HepG2 (cell line): Measurements from ENCODE around the gene PCDH7.

Experiments used
- CHD2 ChIP-seq: IDR thresholded peaks from 2 replicates; pipeline ENCODE4 v1.6.1; 2011; ENCODE audit warnings: low read depth, low read length, improper control_type of control experiment
- HDAC1 ChIP-seq: sonication (generic); formaldehyde crosslinking; IDR thresholded peaks from 2 replicates; pipeline ENCODE4 v1.5.1; 2020; ENCODE audit warnings: mild to moderate bottlenecking, missing genetic modification reagents
- MAZ ChIP-seq, 2 experiments: sonication (generic) in 1 of 2; formaldehyde crosslinking in 1 of 2; IDR thresholded peaks; 2 replicates each; pipeline versions ENCODE4 v1.5.0 to v1.6.1; 2012 to 2020; ENCODE audit warnings: low read depth in 2 of 2, mild to moderate bottlenecking in 2 of 2, borderline replicate concordance in 1 of 2, improper control_type of control experiment in 1 of 2, low read length in 1 of 2, missing genetic modification reagents in 1 of 2, moderate library complexity in 1 of 2
- NFKB2 ChIP-seq: sonication (generic); formaldehyde crosslinking; IDR thresholded peaks from 2 replicates; pipeline ENCODE4 v1.4.0; 2020; ENCODE audit warnings: missing genetic modification reagents, borderline replicate concordance
- RAD21 ChIP-seq: fragments of 450-650 bp; formaldehyde crosslinking; IDR thresholded peaks from 2 replicates; pipeline ENCODE4 v1.5.0; 2020; ENCODE audit warnings: mild to moderate bottlenecking
- ZMYM4 ChIP-seq: sonication (generic); formaldehyde crosslinking; IDR thresholded peaks from 2 replicates; pipeline ENCODE4 v1.8.1; 2023; ENCODE audit warnings: mild to moderate bottlenecking, missing genetic modification reagents
- ZNF232 ChIP-seq: sonication (generic); formaldehyde crosslinking; IDR thresholded peaks from 2 replicates; pipeline ENCODE4 v1.4.0; 2020; ENCODE audit warnings: missing genetic modification reagents, borderline replicate concordance
- ZNF3 ChIP-seq: IDR thresholded peaks from 2 replicates; pipeline ENCODE4 v1.7.0; 2017; ENCODE audit warnings: inconsistent platforms
- TF ChIP-seq, protein P1 (sequence below): sonication (generic); formaldehyde crosslinking; IDR thresholded peaks from 2 replicates; pipeline ENCODE4 v1.5.0; 2020; ENCODE audit warnings: mild to moderate bottlenecking, missing genetic modification reagents, moderate library complexity
- TF ChIP-seq, protein P2 (sequence below): sonication (generic); formaldehyde crosslinking; IDR thresholded peaks from 2 replicates; pipeline ENCODE4 v1.8.1; 2023; ENCODE audit warnings: mild to moderate bottlenecking, moderate library complexity, missing genetic modification reagents

DNA sequence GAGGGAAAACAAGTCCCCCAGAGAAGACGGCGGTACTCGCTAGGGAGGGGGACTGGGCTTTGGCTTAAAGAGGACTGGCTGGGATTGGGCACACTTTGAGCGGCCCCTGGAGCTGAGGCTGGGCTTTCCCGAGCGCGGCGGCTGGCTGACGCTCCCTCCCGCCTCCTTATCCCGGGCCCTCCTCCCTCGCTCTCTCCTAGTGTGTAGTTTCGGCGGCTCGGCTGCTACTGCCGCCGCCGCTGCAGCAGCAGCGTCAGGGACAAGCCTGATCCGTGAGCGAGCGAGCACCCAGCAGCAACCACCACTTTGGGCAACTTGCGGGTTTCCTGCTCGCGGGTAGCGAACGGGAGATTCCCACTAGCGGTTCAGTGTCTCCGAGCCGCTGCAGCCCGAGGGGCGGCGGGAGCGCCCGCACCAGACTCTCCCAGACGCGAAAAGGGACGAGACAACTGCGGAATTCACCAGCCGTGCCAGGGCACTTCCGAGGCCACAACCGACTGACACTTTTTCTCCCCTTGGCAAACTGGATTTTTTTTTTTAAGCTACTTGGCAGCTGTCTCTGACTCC lies 632 bp upstream of the PCDH7 start:
- TF ChIP-seq CHD2 (no peak), HDAC1 (CRISPR knock-in tag) (no peak), ZMYM4 (CRISPR knock-in tag) (no peak), ZNF3 (CRISPR knock-in tag) (no peak), MAZ (IDR thresholded peaks at IDR 0.05; ENCODE audit: borderline replicate concordance, low read depth, low read length) (no peak), MAZ (CRISPR knock-in tag; IDR thresholded peaks at IDR 0.05; ENCODE audit: low read depth) (no peak), ZNF232 (CRISPR knock-in tag) (no peak), RAD21 (no peak), NFKB2 (CRISPR knock-in tag) (no peak)
- TF ChIP-seq, protein P1, sequence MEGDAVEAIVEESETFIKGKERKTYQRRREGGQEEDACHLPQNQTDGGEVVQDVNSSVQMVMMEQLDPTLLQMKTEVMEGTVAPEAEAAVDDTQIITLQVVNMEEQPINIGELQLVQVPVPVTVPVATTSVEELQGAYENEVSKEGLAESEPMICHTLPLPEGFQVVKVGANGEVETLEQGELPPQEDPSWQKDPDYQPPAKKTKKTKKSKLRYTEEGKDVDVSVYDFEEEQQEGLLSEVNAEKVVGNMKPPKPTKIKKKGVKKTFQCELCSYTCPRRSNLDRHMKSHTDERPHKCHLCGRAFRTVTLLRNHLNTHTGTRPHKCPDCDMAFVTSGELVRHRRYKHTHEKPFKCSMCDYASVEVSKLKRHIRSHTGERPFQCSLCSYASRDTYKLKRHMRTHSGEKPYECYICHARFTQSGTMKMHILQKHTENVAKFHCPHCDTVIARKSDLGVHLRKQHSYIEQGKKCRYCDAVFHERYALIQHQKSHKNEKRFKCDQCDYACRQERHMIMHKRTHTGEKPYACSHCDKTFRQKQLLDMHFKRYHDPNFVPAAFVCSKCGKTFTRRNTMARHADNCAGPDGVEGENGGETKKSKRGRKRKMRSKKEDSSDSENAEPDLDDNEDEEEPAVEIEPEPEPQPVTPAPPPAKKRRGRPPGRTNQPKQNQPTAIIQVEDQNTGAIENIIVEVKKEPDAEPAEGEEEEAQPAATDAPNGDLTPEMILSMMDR (CRISPR knock-in tag): no peak
- TF ChIP-seq, protein P2, sequence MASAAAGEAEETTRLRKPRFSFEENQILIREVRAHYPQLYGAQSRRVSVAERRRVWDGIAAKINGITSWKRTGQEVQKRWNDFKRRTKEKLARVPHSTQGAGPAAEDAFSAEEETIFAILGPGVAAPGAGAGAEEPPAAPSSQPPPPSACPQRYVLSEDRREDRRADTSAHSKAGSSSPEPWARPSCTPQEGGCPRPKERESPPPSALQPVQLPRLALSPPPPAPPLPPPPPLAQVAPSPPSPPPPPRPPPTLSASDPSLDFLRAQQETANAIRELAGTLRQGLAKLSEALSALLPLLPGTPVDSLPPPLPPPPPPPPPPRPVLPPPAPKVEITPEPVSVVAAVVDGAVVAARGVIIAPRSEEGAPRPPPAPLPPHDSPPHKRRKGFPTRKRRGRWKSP: no peak
